ENCODE results near the gene UBE2G2.
A peak's percentile ranks its signal among the peaks of the same experiment; 100 is the strongest.

UBE2G2 gene

DNA sequence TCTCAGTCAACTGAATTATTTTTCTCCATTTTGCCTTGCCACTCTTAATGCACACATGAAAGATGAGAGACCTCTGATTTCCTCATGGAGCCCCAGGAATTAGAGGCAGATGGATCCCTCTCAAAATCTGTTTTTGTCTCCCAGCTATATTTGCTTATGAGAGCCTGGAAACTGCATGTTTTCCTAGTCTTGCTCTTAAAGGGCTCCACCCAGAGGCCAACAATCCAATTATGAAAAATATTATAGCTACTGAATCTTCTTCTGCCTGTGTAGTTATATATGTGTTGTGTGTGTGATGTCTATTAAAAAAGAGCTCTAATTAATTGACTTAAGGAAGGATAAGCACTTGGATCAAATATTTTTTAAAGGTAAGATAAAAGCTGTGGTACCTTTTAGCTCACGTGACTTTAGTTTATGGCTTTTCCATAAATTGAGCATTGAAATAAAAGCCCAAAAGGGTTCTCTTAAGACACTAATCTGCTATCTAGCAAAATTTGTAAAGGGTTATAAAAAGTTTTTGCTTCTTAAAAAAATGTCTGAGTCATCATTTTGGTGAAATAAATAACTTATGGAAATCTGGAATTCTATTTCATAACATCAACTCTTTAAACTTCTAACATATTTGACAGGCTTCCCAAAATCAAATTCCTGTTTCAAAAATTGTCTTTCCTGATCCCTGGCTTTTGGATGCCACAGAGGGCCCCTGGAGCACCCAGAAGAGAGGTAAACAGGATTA is 59.0 kb downstream of the UBE2G2 start:
- DNase-seq: peak; percentile 50

GRCh38 chr21:44741921-44742320 is 59.7 kb downstream of the UBE2G2 start:
- no peak for DNase-seq

- no peak for DNase-seq
Measured at GRCh38 chr21:44740742-44741141, 60.9 kb downstream of the UBE2G2 start.

DNA sequence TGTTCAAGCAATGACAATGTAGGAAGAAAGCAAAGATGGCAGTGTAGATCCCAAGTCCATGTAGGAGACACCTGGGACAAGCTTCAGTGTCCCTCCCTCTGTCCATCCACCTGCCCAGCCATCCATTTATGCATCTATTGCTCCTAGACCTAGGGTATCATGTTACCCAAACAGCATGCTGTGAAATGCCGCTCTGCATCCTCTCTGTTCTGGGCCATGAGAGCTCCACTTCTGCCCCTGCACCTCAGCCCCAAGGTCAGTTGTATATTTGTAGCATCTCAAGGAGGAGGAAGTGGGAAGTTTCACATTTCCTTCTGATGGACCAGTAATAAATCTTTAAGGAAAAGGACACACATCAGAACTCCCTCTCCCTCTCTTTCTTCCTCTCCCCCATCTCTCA is 62.3 kb downstream of the UBE2G2 start:
- DNase-seq: no peak

DNA sequence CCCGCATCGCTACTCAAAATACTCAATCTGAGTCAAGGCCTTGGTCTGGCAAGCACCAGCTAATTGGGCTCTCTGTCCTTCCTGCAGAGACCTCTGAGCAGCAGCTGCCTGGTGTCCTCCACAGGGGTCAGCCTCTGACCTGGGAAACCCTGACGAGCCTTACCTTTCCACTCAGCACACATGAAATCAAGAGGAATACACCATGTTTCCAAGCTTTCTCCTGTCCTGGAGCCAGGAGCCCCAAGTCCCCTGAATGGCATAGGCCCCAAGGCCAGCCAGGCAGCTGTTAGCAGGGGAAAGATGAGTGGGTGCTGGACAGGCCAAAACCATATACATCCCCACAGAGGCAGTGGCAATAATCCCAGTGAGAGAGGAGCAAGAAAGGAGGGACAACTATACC is 63.0 kb downstream of the UBE2G2 start:
- DNase-seq: no peak

DNA sequence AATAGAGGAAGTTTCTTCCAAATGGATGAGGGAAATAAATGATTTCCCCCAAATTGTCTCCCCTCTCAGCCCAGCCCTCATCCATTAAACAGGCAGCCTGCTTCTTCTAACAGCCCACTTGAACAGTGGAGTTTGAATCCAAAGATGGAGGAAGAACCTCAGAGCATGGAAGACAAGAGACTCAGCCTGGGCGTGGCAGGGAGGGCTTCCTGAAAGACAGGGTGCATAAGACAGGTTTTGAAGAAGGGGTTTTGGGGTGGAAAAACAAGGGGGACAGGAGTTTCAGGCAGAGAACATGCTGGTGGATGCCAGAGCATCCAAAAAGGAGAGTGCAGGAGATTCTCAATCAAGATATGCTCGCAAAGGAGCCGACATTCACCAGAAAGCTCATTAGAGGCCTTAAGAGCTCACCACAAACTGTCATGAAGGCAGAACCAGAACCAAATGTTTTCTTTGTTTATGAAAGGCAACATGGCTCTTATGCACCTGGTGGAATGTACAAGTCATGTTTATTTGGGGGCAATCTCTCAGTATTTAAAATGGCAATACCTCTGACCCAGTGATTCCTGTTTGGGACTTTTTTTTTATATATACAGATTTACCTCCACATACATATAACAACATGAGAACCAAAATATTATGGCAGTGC is 63.8 kb downstream of the UBE2G2 start:
- DNase-seq: peak; percentile 25

DNA sequence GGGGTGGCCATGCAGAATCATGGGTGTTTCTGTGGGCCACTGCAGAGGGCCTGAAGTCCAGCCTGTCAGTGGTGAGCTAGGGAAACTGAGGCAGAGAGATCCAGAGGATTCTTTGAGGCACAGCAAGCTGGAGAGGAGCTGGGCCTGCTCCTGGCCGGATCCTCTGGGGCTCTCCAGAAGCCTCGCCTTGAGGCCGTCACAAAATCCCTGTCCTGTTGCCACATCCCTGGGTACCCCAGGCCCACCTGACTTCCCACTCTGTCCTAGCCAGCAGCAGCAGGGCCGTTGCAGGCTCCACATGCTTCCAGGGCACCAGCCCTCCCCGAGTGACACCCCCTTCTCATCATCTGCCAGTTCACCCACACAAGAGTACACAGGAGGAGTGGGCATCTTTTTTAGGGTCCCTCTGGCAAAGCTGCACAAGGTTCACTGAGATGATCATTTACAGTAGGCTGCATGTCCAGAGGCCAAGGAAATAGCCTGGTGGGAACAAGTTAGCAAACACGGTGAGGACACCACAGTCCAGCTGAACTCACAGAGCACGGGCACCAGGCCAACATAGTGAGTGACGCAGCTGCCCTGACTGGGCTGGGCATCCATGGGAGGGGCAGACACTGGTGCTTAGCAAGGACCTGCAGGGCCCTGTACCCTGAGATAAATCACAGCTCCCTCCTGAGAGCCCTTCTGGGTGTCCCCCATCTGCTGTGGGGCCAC is 65.2 kb downstream of the UBE2G2 start:
- no peak for DNase-seq

DNA sequence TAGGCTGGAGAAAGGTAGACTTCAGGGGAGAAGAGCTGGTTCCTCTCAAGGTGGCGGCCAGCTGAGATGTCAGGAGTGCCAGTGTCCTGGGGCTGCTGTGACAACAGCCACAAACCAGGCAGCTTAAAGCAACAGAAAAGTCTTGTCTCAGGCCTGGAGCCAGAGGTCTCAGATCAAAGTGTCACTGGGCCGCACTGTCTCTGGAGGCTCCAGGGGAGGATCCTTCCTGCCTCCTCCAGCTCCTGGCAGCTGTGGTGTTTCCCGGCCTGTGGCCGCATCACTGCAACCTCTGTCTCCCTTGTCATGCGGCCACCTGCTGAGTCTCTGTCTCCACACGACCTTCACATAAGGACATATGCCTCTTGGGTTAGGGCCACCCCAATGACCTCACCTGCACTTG is 65.8 kb downstream of the UBE2G2 start:
- no peak for DNase-seq

DNA sequence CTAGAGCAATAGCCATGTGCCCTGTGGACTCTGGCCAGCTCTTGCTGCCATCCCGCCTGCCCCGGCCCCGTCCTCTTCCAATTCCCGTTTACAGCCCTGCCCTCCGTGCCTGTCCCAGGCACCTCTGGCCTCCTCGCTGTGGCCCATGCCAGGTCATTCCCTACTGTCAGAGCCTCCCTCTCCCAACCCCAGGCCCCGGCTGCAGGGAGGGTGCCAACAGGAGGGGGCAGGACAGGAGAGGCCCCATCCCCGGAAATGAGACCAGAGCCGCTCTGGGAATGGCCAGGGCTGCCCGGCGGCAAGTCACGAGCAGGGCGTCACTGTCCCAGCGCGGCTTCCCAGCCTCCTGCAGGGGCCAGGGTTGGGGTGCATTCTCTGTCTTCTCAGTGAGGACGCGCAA is 66.8 kb downstream of the UBE2G2 start:
- no peak for DNase-seq

DNA sequence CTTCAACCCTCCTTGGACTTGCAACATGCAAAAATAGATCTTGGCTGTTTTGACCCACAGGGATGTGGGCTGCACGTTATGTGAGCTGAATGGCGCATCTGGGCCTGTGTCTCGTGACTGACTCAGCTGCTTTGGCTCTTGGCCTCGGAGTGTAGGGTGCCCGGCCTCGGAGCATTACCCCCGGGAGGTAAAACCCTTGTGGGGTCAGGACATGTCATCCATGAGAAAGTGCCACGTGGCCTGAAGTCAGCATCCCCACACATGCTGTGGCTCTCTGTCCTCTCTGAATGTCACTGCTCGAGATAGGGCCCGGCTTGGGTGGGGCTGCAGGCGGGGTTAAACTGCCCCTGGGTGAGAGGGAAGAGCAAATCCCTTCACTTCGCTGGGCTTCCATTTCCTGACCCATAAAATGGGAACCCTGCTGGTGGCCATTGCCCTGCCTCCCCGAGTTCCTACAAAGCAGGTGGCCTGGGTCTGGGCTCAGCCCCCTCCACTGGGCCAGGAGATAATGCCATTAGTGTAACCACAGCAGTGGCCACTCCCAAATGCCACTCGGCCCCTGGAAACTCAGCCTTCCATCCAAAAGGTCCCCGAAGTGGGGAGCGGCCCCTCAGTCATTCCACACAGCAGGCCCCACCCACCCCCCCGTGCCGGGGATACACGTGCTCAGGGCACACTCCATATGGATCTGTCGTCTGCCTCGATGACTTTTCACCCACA is 67.4 kb downstream of the UBE2G2 start:
- no peak for DNase-seq

- DNase-seq: no peak
Measured at GRCh38 chr21:44732956-44733355, 68.7 kb downstream of the UBE2G2 start.

GRCh38 chr21:44732263-44732662 is 69.4 kb downstream of the UBE2G2 start:
- no peak for DNase-seq

GRCh38 chr21:44730951-44731579 is 70.6 kb downstream of the UBE2G2 start:
- no peak for DNase-seq

GRCh38 chr21:44730028-44730395 is 71.6 kb downstream of the UBE2G2 start:
- no peak for DNase-seq

DNA sequence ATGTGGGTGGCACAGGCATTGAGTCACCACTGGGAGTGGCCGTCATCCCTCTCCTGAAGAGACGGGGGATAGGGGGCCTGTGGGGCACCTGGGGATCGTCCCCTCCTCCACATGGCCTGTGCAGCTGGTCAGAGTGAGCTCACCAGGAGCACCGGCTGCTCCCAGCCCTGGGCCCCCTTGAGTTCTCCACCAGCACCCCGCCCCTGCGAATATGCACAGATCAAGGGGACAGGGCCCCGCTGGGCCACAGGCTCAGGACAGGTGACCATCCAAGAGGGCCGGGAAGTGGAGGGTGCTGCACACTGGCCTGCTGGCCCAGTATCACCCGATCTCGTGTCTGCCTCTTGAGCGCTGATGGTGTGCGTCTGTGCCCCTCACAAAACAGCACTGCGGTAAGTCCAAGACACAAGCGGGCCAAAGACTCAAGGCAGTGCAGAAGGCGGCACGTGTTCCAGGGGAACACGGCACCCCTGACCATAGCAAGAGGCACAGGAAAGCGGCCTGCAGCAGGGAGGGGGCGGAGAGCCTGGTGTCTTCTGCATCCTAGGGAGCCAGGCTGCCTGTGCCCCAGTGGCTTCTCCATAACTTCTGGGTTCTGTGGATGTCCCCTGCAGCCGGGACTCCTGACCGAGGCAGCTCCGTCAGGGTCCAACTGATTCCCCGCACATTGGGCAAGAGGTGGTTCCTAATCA is 72.1 kb downstream of the UBE2G2 start:
- no peak for DNase-seq

DNA sequence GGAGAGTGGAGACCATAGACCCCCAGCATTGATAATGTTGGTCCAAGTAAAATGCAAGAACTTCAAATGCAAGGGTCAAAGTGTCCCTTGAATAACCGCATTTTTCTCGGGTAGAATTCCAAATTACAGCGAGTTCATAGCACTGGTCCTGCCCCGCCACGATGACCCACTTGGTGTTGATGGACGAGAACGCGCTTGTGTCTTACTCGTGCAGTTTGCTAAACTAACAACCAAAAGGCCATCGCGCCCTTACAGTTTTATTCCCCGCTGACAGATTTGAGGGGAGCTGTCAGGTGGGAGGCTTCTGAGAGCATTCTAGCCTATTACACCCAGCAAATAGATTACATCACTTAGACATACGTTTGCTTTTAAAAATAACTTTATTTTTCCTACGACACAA is 72.9 kb downstream of the UBE2G2 start:
- no peak for DNase-seq

DNA sequence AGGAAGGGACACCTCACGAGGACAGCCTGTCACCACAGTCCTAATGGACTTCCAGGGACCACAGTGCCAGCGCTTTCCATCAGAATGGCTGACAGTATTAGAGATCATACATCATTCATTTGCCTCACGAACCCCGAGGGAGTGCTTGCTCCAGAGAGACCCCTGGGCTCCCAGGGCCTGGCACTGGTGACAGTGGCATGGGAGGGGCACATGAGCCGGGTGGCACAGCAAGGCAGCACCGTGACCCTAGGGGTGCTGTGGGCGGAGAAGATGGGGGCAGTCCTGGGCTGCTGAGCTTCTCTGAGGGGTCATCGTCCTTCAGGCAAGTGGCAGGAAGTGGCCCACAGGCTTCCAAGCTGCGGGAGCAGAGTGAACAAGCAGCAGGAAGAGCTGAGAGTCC is 73.9 kb downstream of the UBE2G2 start:
- no peak for DNase-seq

GRCh38 chr21:44727321-44727720 is 74.3 kb downstream of the UBE2G2 start:
- no peak for DNase-seq

- DNase-seq: no peak
Measured at GRCh38 chr21:44726826-44727225, 74.8 kb downstream of the UBE2G2 start.

- DNase-seq: no peak
Measured at GRCh38 chr21:44724926-44725325, 76.7 kb downstream of the UBE2G2 start.

GRCh38 chr21:44724196-44724595 is 77.4 kb downstream of the UBE2G2 start:
- no peak for DNase-seq

All from NCI-H2171 (cell line).